KMS-11 (cell line): ENCODE results near the gene GABBR2.
"Not testable (repeated sequence)": the region's sequence is repeated elsewhere in the genome, so short reads cannot be mapped to it uniquely, and the experiment has no call there.

Experiments used
- H2AFZ ChIP-seq: fragments of 200-600 bp; sonication (generic); 2 replicates; pipeline ENCODE4 v1.6.1; 2016; ENCODE audit warnings: antibody characterized with exemption, mixed run types, low read depth
- H3K27ac ChIP-seq: fragments of 200-600 bp; sonication (generic); 2 replicates; pipeline ENCODE4 v1.6.1; 2016; ENCODE audit warnings: mild to moderate bottlenecking, mixed run types
- H3K27me3 ChIP-seq: fragments of 200-600 bp; sonication (generic); 2 replicates; pipeline ENCODE4 v1.6.1; 2017; ENCODE audit warnings: mild to moderate bottlenecking, low read depth, mixed run types, moderate library complexity; ENCODE audit not compliant: insufficient read depth
- H3K36me3 ChIP-seq: fragments of 200-600 bp; sonication (generic); 2 replicates; pipeline ENCODE4 v1.6.1; 2017; ENCODE audit warnings: mild to moderate bottlenecking, mixed run types; ENCODE audit not compliant: insufficient read depth
- H3K4me1 ChIP-seq: fragments of 200-600 bp; sonication (generic); 2 replicates; pipeline ENCODE4 v1.6.1; 2016; ENCODE audit warnings: mild to moderate bottlenecking, low read depth, mixed run types; ENCODE audit not compliant: poor library complexity, severe bottlenecking
- H3K4me2 ChIP-seq: fragments of 200-600 bp; sonication (generic); 2 replicates; pipeline ENCODE4 v1.7.0; 2016; ENCODE audit warnings: mild to moderate bottlenecking, mixed run types
- H3K4me3 ChIP-seq: fragments of 200-600 bp; sonication (generic); IDR thresholded peaks from 2 replicates; pipeline ENCODE4 v1.6.1; 2017; ENCODE audit warnings: low read depth, low read length, mixed read lengths; ENCODE audit not compliant: insufficient read depth
- H3K79me2 ChIP-seq: fragments of 200-600 bp; sonication (generic); 2 replicates; pipeline ENCODE4 v1.6.1; 2016; ENCODE audit warnings: low read depth, mixed run types; ENCODE audit not compliant: insufficient read depth
- H3K9ac ChIP-seq: fragments of 200-600 bp; sonication (generic); 2 replicates; pipeline ENCODE4 v1.6.1; 2016; ENCODE audit warnings: mild to moderate bottlenecking, mixed run types
- H4K20me1 ChIP-seq: fragments of 200-600 bp; sonication (generic); 2 replicates; pipeline ENCODE4 v1.6.1; 2016; ENCODE audit warnings: mild to moderate bottlenecking, mixed run types; ENCODE audit not compliant: insufficient read depth
- CTCF ChIP-seq: fragments of 200-600 bp; sonication (generic); conservative IDR thresholded peaks from 2 replicates; pipeline ENCODE4 v1.6.1; 2017; ENCODE audit warnings: low read depth, mild to moderate bottlenecking, antibody characterized with exemption, low read length, moderate library complexity, mixed read lengths

Gene GABBR2

GRCh38 chr9:98465799-98466198 is 242.9 kb downstream of the GABBR2 start:
- no peak overlapping the region for H3K9ac ChIP-seq

GRCh38 chr9:98464156-98464690 is 244.5 kb downstream of the GABBR2 start:
- not testable (repeated sequence) for H3K36me3 ChIP-seq, H3K79me2 ChIP-seq, H3K27me3 ChIP-seq, H2AFZ ChIP-seq, H3K9ac ChIP-seq, H3K4me2 ChIP-seq, H3K27ac ChIP-seq, H3K4me1 ChIP-seq, H4K20me1 ChIP-seq, H3K4me3 ChIP-seq

More at GRCh38 chr9:98465799-98466198, 242.9 kb downstream of the GABBR2 start:
- TF ChIP-seq CTCF, result no peak
- Histone ChIP-seq H3K79me2 (no peaks in the 10 kb centered on the region), H3K4me3 (no peak overlapping the region), H2AFZ (no peak overlapping the region), H3K27ac (no peak overlapping the region), H4K20me1 (no peaks in the 10 kb centered on the region), H3K36me3 (no peaks in the 10 kb centered on the region), H3K27me3 (no peaks in the 10 kb centered on the region), H3K4me1 (no peaks in the 10 kb centered on the region), H3K4me2 (no peak overlapping the region)

- no peak overlapping the region for H3K27ac ChIP-seq
- no peaks in the 10 kb centered on the region for H3K27me3 ChIP-seq
- no peaks in the 10 kb centered on the region for H3K4me1 ChIP-seq
- no peaks in the 10 kb centered on the region for H4K20me1 ChIP-seq
- H3K79me2 ChIP-seq, result no peaks in the 10 kb centered on the region
- no peaks in the 10 kb centered on the region for H3K36me3 ChIP-seq
- no peak overlapping the region for H3K4me2 ChIP-seq
- no peak overlapping the region for H2AFZ ChIP-seq
- TF ChIP-seq CTCF, result no peak
- no peak overlapping the region for H3K9ac ChIP-seq
- H3K4me3 ChIP-seq, result no peak overlapping the region
Observed at GRCh38 chr9:98462310-98462709, 246.4 kb downstream of the GABBR2 start.

GRCh38 chr9:98460704-98461103 is 248.0 kb downstream of the GABBR2 start:
- Histone ChIP-seq H2AFZ (no peak overlapping the region), H3K4me1 (no peaks in the 10 kb centered on the region), H3K79me2 (no peaks in the 10 kb centered on the region), H3K9ac (no peak overlapping the region), H4K20me1 (no peaks in the 10 kb centered on the region), H3K27ac (no peak overlapping the region), H3K36me3 (no peaks in the 10 kb centered on the region), H3K27me3 (no peaks in the 10 kb centered on the region), H3K4me3 (no peak overlapping the region), H3K4me2 (no peak overlapping the region)
- TF ChIP-seq CTCF, result no peak

GRCh38 chr9:98457726-98458370 is 250.9 kb downstream of the GABBR2 start:
- Histone ChIP-seq H3K4me1 (no peaks in the 10 kb centered on the region), H3K79me2 (no peaks in the 10 kb centered on the region), H3K27me3 (no peaks in the 10 kb centered on the region), H2AFZ (no peak overlapping the region), H3K4me3 (no peak overlapping the region), H3K4me2 (no peak overlapping the region), H3K9ac (no peak overlapping the region), H3K27ac (no peak overlapping the region), H4K20me1 (no peaks in the 10 kb centered on the region), H3K36me3 (no peaks in the 10 kb centered on the region)
- no peak for TF ChIP-seq CTCF
